H9 (cell line): ENCODE measurements around the gene XRN2. TPM values are rescaled to one million over a fixed set of nuclear protein-coding genes. Genes with fewer than 3 reads are reported as not detected.

ENCODE experiments used
- DNase-seq: peaks from one replicate; pipeline ENCODE4 v3.0.0-alpha.2; 2017
- H2AFZ ChIP-seq: one replicate; pipeline ENCODE4 v1.6.1; 2013; ENCODE audit warnings: mild to moderate bottlenecking, low read length, control low read depth, moderate library complexity
- H2AK5ac ChIP-seq: 2 replicates; pipeline ENCODE4 v1.6.1; 2013; ENCODE audit warnings: low read length, control low read depth, mixed read lengths; ENCODE audit not compliant: insufficient read length
- H2BK120ac ChIP-seq: one replicate; pipeline ENCODE4 v1.6.1; 2013; ENCODE audit warnings: low read depth, mild to moderate bottlenecking, low read length, control low read depth, inconsistent platforms; ENCODE audit not compliant: poor library complexity, severe bottlenecking
- H2BK12ac ChIP-seq: 2 replicates; pipeline ENCODE4 v1.6.1; 2013; ENCODE audit warnings: low read length, control low read depth, mixed read lengths, low read depth; ENCODE audit not compliant: insufficient read length
- H2BK15ac ChIP-seq: 2 replicates; pipeline ENCODE4 v1.6.1; 2013; ENCODE audit warnings: low read depth, low read length, control low read depth
- H2BK20ac ChIP-seq: one replicate; pipeline ENCODE4 v1.6.1; 2013; ENCODE audit warnings: low read depth, mild to moderate bottlenecking, low read length, control low read depth, inconsistent platforms; ENCODE audit not compliant: poor library complexity, severe bottlenecking
- H2BK5ac ChIP-seq: 2 replicates; pipeline ENCODE4 v1.6.1; 2013; ENCODE audit warnings: low read length, control low read depth, mixed read lengths; ENCODE audit not compliant: insufficient read length
- H3K14ac ChIP-seq: 2 replicates; pipeline ENCODE4 v1.6.1; 2013; ENCODE audit warnings: low read length, control low read depth; ENCODE audit not compliant: insufficient read depth
- H3K18ac ChIP-seq: 2 replicates; pipeline ENCODE4 v1.6.1; 2013; ENCODE audit warnings: low read depth, mild to moderate bottlenecking, mixed read lengths, low read length, control low read depth; ENCODE audit not compliant: insufficient read length
- H3K23ac ChIP-seq: 2 replicates; pipeline ENCODE4 v1.6.1; 2013; ENCODE audit warnings: low read length, control low read depth, mixed read lengths, low read depth; ENCODE audit not compliant: insufficient read length
- H3K23me2 ChIP-seq: 2 replicates; pipeline ENCODE4 v1.6.1; 2013; ENCODE audit warnings: low read depth, mild to moderate bottlenecking, mixed read lengths, low read length, control low read depth; ENCODE audit not compliant: insufficient read length, poor library complexity, severe bottlenecking
- H3K27ac ChIP-seq: 2 replicates; pipeline ENCODE4 v1.5.1; 2013; ENCODE audit warnings: low read length, control low read depth, mixed read lengths, low read depth; ENCODE audit not compliant: insufficient read length
- H3K27me3 ChIP-seq: 2 replicates; pipeline ENCODE4 v1.6.1; 2013; ENCODE audit warnings: low read length, control low read depth, inconsistent platforms; ENCODE audit not compliant: insufficient read depth
- H3K4ac ChIP-seq: 2 replicates; pipeline ENCODE4 v1.6.1; 2013; ENCODE audit warnings: low read depth, mild to moderate bottlenecking, control low read depth, inconsistent platforms, low read length, moderate library complexity
- H3K4me1 ChIP-seq: 2 replicates; pipeline ENCODE4 v1.6.1; 2013; ENCODE audit warnings: low read length, control low read depth, inconsistent platforms; ENCODE audit not compliant: insufficient read depth
- H3K4me2 ChIP-seq: 2 replicates; pipeline ENCODE4 v1.6.1; 2013; ENCODE audit warnings: low read length, control low read depth, mixed read lengths; ENCODE audit not compliant: insufficient read length, insufficient read depth
- H3K56ac ChIP-seq: 2 replicates; pipeline ENCODE4 v1.6.1; 2013; ENCODE audit warnings: low read depth, mild to moderate bottlenecking, mixed read lengths, low read length, control low read depth; ENCODE audit not compliant: insufficient read length
- H3K79me1 ChIP-seq: 2 replicates; pipeline ENCODE4 v1.6.1; 2013; ENCODE audit warnings: low read depth, mild to moderate bottlenecking, moderate library complexity, low read length, control low read depth, inconsistent platforms; ENCODE audit not compliant: insufficient read depth, poor library complexity, severe bottlenecking
- H3K79me2 ChIP-seq: 2 replicates; pipeline ENCODE4 v1.6.1; 2013; ENCODE audit warnings: low read length, control low read depth, inconsistent platforms; ENCODE audit not compliant: insufficient read depth
- H3K9ac ChIP-seq: 2 replicates; pipeline ENCODE4 v1.6.1; 2013; ENCODE audit warnings: low read length, control low read depth, mixed read lengths; ENCODE audit not compliant: insufficient read length; ENCODE audit errors: extremely low read depth
- H3K9me3 ChIP-seq: one replicate; pipeline ENCODE4 v1.6.1; 2013; ENCODE audit warnings: low read depth, low read length, inconsistent platforms; ENCODE audit not compliant: control insufficient read depth
- H3T11ph ChIP-seq: one replicate; pipeline ENCODE4 v1.6.1; 2013; ENCODE audit warnings: mild to moderate bottlenecking, low read length, control low read depth, inconsistent platforms
- H4K20me1 ChIP-seq: one replicate; pipeline ENCODE4 v1.6.1; 2013; ENCODE audit not compliant: control insufficient read depth, insufficient read length, insufficient read depth
- H4K5ac ChIP-seq: 2 replicates; pipeline ENCODE4 v1.6.1; 2013; ENCODE audit warnings: low read depth, mild to moderate bottlenecking, mixed read lengths, low read length, control low read depth; ENCODE audit not compliant: insufficient read length
- H4K8ac ChIP-seq: replicated peaks from 2 replicates; pipeline ENCODE4 v1.6.1; 2013; ENCODE audit warnings: low read length, control low read depth, mixed read lengths, low read depth; ENCODE audit not compliant: insufficient read length
- H4K91ac ChIP-seq: 2 replicates; pipeline ENCODE4 v1.6.1; 2013; ENCODE audit warnings: low read depth, mild to moderate bottlenecking, moderate library complexity, mixed read lengths, low read length, control low read depth; ENCODE audit not compliant: insufficient read length
- H3K27ac Mint-ChIP-seq, 3 experiments: 2 replicates in 2 of 3; 3 replicates in 1 of 3; pipeline ENCODE4 v1.8.0; 2020 to 2021; ENCODE audit warnings: mixed read lengths in 3 of 3, mild to moderate bottlenecking in 1 of 3, moderate library complexity in 1 of 3
- H3K27me3 Mint-ChIP-seq: 2 replicates; pipeline ENCODE4 v1.8.0; 2021; ENCODE audit warnings: low read depth, mild to moderate bottlenecking, moderate library complexity, mixed read lengths
- H3K36me3 Mint-ChIP-seq, 3 experiments: 2 replicates in 2 of 3; 3 replicates in 1 of 3; pipeline ENCODE4 v1.8.0; 2020 to 2021; ENCODE audit warnings: low read depth in 3 of 3, mixed read lengths in 3 of 3; ENCODE audit not compliant: insufficient read depth in 1 of 3
- H3K4me1 Mint-ChIP-seq, 2 experiments: 2 replicates each; pipeline ENCODE4 v1.8.0; 2020; ENCODE audit warnings: mixed read lengths in 2 of 2
- H3K4me3 Mint-ChIP-seq, 2 experiments: 2 replicates in 1 of 2; 3 replicates in 1 of 2; pipeline ENCODE4 v1.8.0; 2020 to 2021; ENCODE audit warnings: mild to moderate bottlenecking in 2 of 2, mixed read lengths in 2 of 2, moderate library complexity in 1 of 2
- H3K9me3 Mint-ChIP-seq, 2 experiments: 2 replicates in 1 of 2; 3 replicates in 1 of 2; pipeline ENCODE4 v1.8.0; 2020; ENCODE audit warnings: mild to moderate bottlenecking in 2 of 2, mixed read lengths in 2 of 2, moderate library complexity in 1 of 2
- CTCF ChIP-seq: fragments of 200-600 bp; sonication (generic); conservative IDR thresholded peaks from 3 replicates; pipeline ENCODE4 v1.8.0; 2021; ENCODE audit warnings: antibody characterized with exemption, mild to moderate bottlenecking
- WGBS: extraction: QIAGEN DNeasy Blood & Tissue Kit; methylation state at CpG from one replicate; pipeline ENCODE4 v1.1.7; 2013; ENCODE audit warnings: missing lambda C conversion rate, low lambda C conversion rate, mixed read lengths; ENCODE audit not compliant: insufficient read length; ENCODE audit errors: extremely low coverage; 5-methylcytosine and 5-hydroxymethylcytosine counted together
- total RNA-seq: library from RNA; stranded (reverse); gene quantifications from 2 replicates; pipeline ENCODE4 v1.2.1, GENCODE V29; 2021

Gene XRN2
- total RNA-seq, 1 experiment from 2014 or later: 96.7 TPM

GRCh38 chr20:21391972-21392352 is 88.8 kb downstream of the XRN2 start:
- H3K27ac Mint-ChIP-seq: no peak overlapping the region
- no peak for TF ChIP-seq CTCF
- no CpG with 5 or more reads among the region's 10 CpGs for WGBS

More at GRCh38 chr20:21391972-21392352, 88.8 kb downstream of the XRN2 start:
- no peak overlapping the region for H2BK20ac ChIP-seq
- H3K79me2 ChIP-seq: no peaks in the 10 kb centered on the region
- H2BK15ac ChIP-seq: no peak overlapping the region
- H2BK120ac ChIP-seq: no peak overlapping the region
- H3K9ac ChIP-seq: no peak overlapping the region
- Mint-ChIP-seq H3K9me3 (peaks cover 0 to 4% of the 10 kb centered on the region in 2 experiments; a peak in 1 of 5 replicates), H3K36me3 (peaks cover 0 to 15% (median 10%) of the 10 kb centered on the region in 3 experiments; a peak in 5 of 7 replicates), H3K4me1 (peaks cover 14 to 21% of the 10 kb centered on the region in 2 experiments), H3K4me3 (peak overlapping the region; percentile 53 to 85), H3K27me3 (peaks cover 62% of the 10 kb centered on the region)
- H3T11ph ChIP-seq: no peak overlapping the region
- no peaks in the 10 kb centered on the region for H3K9me3 ChIP-seq
- H3K27ac ChIP-seq: no peak overlapping the region
- H3K14ac ChIP-seq: no peak overlapping the region
- peaks cover 36% of the 10 kb centered on the region for H3K27me3 ChIP-seq
- no peak overlapping the region for H2AFZ ChIP-seq
- H4K91ac ChIP-seq: no peak overlapping the region
- H4K8ac ChIP-seq: no peak overlapping the region
- DNase-seq: no peak
- no peaks in the 10 kb centered on the region for H3K79me1 ChIP-seq
- H3K4me2 ChIP-seq: peak overlapping the region; percentile 87
- no peak overlapping the region for H3K56ac ChIP-seq
- no peak overlapping the region for H3K18ac ChIP-seq
- H4K5ac ChIP-seq: no peak overlapping the region
- H3K4me1 ChIP-seq: peaks cover 2% of the 10 kb centered on the region; the same call in 1 of the 2 replicates
- no peaks in the 10 kb centered on the region for H4K20me1 ChIP-seq
- no peak overlapping the region for H3K4ac ChIP-seq
- H2BK12ac ChIP-seq: no peak overlapping the region
- no peak overlapping the region for H2BK5ac ChIP-seq
- no peak overlapping the region for H3K23ac ChIP-seq
- H2AK5ac ChIP-seq: no peak overlapping the region
- no peaks in the 10 kb centered on the region for H3K23me2 ChIP-seq
